PC-3 (cell line): ENCODE measurements around the gene SLC16A11. TPM values are rescaled to one million over a fixed set of nuclear protein-coding genes. Genes with fewer than 3 reads are reported as not detected.

Experiments
- ATAC-seq: fragments of 200-7000 bp; cut with Tn5 transposase; 2 replicates; pipeline ENCODE4 v1.9.1; 2020; ENCODE audit warnings: mild to moderate bottlenecking, moderate library complexity
- BruUV-seq: library from RNA; stranded (reverse); fragments of 400-500 nt; replicated peaks from 2 replicates; lab custom pipeline; 2021; lab: Mats Ljungman, UMichigan
- CTCF ChIA-PET: fragments of 300-600 bp; sonication (Branson Sonifier 250); formaldehyde crosslinking; loops from one replicate; lab custom pipeline; 2022; ENCODE audit warnings: antibody characterized with exemption; lab: Charles Lee
- POLR2A ChIA-PET: fragments of 300-600 bp; sonication (Branson Sonifier 250); formaldehyde crosslinking; loops from one replicate; lab custom pipeline; 2022; ENCODE audit warnings: antibody characterized with exemption; ENCODE audit not compliant: unreplicated experiment; lab: Charles Lee
- DNase-seq: peaks from one replicate; pipeline ENCODE4 v3.0.0-alpha.2; 2015
- H2AFZ ChIP-seq: fragments of 300-600 bp; sonication (generic); 2 replicates; pipeline ENCODE4 v1.6.0; 2016; ENCODE audit warnings: antibody characterized with exemption, low read length
- H3F3A ChIP-seq: fragments of 300-600 bp; sonication (generic); one replicate; pipeline ENCODE4 v1.6.0; 2017; ENCODE audit warnings: antibody characterized with exemption, low read length, control low read depth, mild to moderate bottlenecking; ENCODE audit not compliant: unreplicated experiment
- H3K27ac ChIP-seq: fragments of 300-600 bp; sonication (generic); 2 replicates; pipeline ENCODE4 v1.5.1; 2016; ENCODE audit warnings: mild to moderate bottlenecking, low read length
- H3K27me3 ChIP-seq: fragments of 300-600 bp; sonication (generic); 2 replicates; pipeline ENCODE4 v1.6.1; 2016; ENCODE audit warnings: low read length, mixed read lengths
- H3K36me3 ChIP-seq: fragments of 300-600 bp; sonication (generic); 2 replicates; pipeline ENCODE4 v1.6.1; 2016; ENCODE audit warnings: low read depth, mixed run types, low read length, mixed read lengths
- H3K4me1 ChIP-seq: fragments of 300-600 bp; sonication (generic); 2 replicates; pipeline ENCODE4 v1.5.1; 2016; ENCODE audit warnings: low read length; ENCODE audit not compliant: insufficient read depth
- H3K4me2 ChIP-seq: fragments of 300-600 bp; sonication (generic); 2 replicates; pipeline ENCODE4 v1.6.0; 2016; ENCODE audit warnings: low read length
- H3K4me3 ChIP-seq: fragments of 300-600 bp; sonication (generic); 2 replicates; pipeline ENCODE4 v1.5.1; 2016; ENCODE audit warnings: mild to moderate bottlenecking, low read length, mixed read lengths
- H3K79me2 ChIP-seq: fragments of 300-600 bp; sonication (generic); 2 replicates; pipeline ENCODE4 v1.6.1; 2017; ENCODE audit warnings: low read length, mixed read lengths
- H3K9ac ChIP-seq: fragments of 300-600 bp; sonication (generic); 2 replicates; pipeline ENCODE4 v1.6.0; 2016; ENCODE audit warnings: mild to moderate bottlenecking, low read length
- H3K9me2 ChIP-seq: fragments of 300-600 bp; sonication (generic); replicated peaks from 2 replicates; pipeline ENCODE4 v1.6.1; 2016; ENCODE audit warnings: mixed run types, low read length, mixed read lengths
- H3K9me3 ChIP-seq: fragments of 300-600 bp; sonication (generic); 2 replicates; pipeline ENCODE4 v1.6.1; 2016; ENCODE audit warnings: low read length, mixed read lengths
- H4K20me1 ChIP-seq: fragments of 300-600 bp; sonication (generic); 2 replicates; pipeline ENCODE4 v1.6.1; 2016; ENCODE audit warnings: low read length, mixed read lengths
- EZH2 ChIP-seq: fragments of 300-600 bp; sonication (generic); IDR thresholded peaks from one replicate; pipeline ENCODE4 v1.6.1; 2017; ENCODE audit warnings: antibody characterized with exemption, mild to moderate bottlenecking, low read length; ENCODE audit not compliant: unreplicated experiment
- EZH2phosphoT487 ChIP-seq: fragments of 300-600 bp; sonication (generic); IDR thresholded peaks from 2 replicates; pipeline ENCODE4 v1.6.1; 2018; ENCODE audit warnings: mild to moderate bottlenecking, antibody characterized with exemption, low read length, borderline replicate concordance
- intact Hi-C: fragments of 100-400 bp; cut with micrococcal nuclease; formaldehyde crosslinking; loops from 2 replicates; pipeline ENCODE4 v1.9.0; 2023
- total RNA-seq: library from RNA; depleted of rRNA; stranded (reverse); fragments of >200 nt; gene quantifications from 2 replicates; pipeline ENCODE4 v1.2.3, GENCODE V29; 2014
- TF ChIP-seq, protein P1 (sequence below): fragments of 300-600 bp; sonication (generic); conservative IDR thresholded peaks from 2 replicates; pipeline ENCODE4 v1.5.1; 2017; ENCODE audit warnings: antibody characterized with exemption, low read depth, mild to moderate bottlenecking, low read length

Gene SLC16A11
- total RNA-seq, 1 experiment from 2014 or later: not detected

- no peaks in the 10 kb centered on the region for H3K4me1 ChIP-seq
- intact Hi-C loops: no loop called here
- no peak overlapping the region for H3K4me2 ChIP-seq
- no peaks in the 10 kb centered on the region for H3K36me3 ChIP-seq
- ChIA-PET CTCF (no interaction called here), POLR2A (no interaction called here)
- no peaks in the 10 kb centered on the region for H3K27me3 ChIP-seq
- H3K9ac ChIP-seq: no peak overlapping the region
- no peaks in the 10 kb centered on the region for H4K20me1 ChIP-seq
- ATAC-seq (no peak), DNase-seq (no peak)
- H2AFZ ChIP-seq: no peak overlapping the region
- no peaks in the 10 kb centered on the region for H3F3A ChIP-seq
- H3K9me2 ChIP-seq: no peaks in the 10 kb centered on the region
- no peaks in the 10 kb centered on the region for H3K9me3 ChIP-seq
- BruUV-seq: no TSS peak
- H3K4me3 ChIP-seq: no peak overlapping the region
- H3K79me2 ChIP-seq: no peaks in the 10 kb centered on the region
- no peak overlapping the region for H3K27ac ChIP-seq
- TF ChIP-seq EZH2 (no peak), EZH2phosphoT487 (no peak)
- TF ChIP-seq, protein P1, sequence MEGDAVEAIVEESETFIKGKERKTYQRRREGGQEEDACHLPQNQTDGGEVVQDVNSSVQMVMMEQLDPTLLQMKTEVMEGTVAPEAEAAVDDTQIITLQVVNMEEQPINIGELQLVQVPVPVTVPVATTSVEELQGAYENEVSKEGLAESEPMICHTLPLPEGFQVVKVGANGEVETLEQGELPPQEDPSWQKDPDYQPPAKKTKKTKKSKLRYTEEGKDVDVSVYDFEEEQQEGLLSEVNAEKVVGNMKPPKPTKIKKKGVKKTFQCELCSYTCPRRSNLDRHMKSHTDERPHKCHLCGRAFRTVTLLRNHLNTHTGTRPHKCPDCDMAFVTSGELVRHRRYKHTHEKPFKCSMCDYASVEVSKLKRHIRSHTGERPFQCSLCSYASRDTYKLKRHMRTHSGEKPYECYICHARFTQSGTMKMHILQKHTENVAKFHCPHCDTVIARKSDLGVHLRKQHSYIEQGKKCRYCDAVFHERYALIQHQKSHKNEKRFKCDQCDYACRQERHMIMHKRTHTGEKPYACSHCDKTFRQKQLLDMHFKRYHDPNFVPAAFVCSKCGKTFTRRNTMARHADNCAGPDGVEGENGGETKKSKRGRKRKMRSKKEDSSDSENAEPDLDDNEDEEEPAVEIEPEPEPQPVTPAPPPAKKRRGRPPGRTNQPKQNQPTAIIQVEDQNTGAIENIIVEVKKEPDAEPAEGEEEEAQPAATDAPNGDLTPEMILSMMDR: no peak
Observed at GRCh38 chr17:7029659-7030058, 14.2 kb downstream of the SLC16A11 start.

DNA sequence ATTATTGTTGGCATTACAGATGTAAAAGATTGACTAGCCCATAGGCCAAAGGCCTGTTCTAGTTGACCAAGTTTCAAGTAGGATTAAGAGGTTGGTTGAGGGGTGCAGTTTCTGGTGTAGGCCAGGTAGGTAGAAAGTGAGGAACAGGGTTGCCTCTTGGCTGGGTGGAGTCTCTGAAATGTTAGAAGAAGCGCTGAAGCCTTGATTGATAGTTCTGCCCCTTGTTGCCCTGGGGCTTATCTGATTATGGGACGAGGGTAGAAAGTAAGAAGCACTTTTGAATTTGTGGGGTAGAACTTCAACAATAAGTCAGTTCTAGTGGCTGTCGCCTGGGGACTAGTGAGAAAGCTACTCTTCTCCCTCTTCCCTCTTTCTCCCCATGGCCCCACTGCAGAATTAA, 14.8 kb downstream of the SLC16A11 start:
- TF ChIP-seq EZH2phosphoT487 (no peak), EZH2 (no peak)
- TF ChIP-seq, protein P1: no peak
- no peaks in the 10 kb centered on the region for H3K9me2 ChIP-seq
- no TSS peak for BruUV-seq
- no peak for DNase-seq
- no peak for ATAC-seq
- H4K20me1 ChIP-seq: no peaks in the 10 kb centered on the region
- H3K4me3 ChIP-seq: no peak overlapping the region
- H3K27ac ChIP-seq: no peak overlapping the region
- H3K4me2 ChIP-seq: no peak overlapping the region
- CTCF ChIA-PET: no interaction called here
- POLR2A ChIA-PET: no interaction called here
- no peaks in the 10 kb centered on the region for H3K79me2 ChIP-seq
- no peaks in the 10 kb centered on the region for H3K4me1 ChIP-seq
- no peaks in the 10 kb centered on the region for H3K27me3 ChIP-seq
- no peak overlapping the region for H3K9ac ChIP-seq
- H3F3A ChIP-seq: no peaks in the 10 kb centered on the region
- no peaks in the 10 kb centered on the region for H3K9me3 ChIP-seq
- intact Hi-C loops: no loop called here
- H2AFZ ChIP-seq: no peak overlapping the region
- H3K36me3 ChIP-seq: no peaks in the 10 kb centered on the region

- Histone ChIP-seq H3K79me2 (no peaks in the 10 kb centered on the region), H2AFZ (no peak overlapping the region), H3K9me3 (no peaks in the 10 kb centered on the region), H3K9me2 (no peaks in the 10 kb centered on the region), H4K20me1 (no peaks in the 10 kb centered on the region), H3K27ac (no peak overlapping the region), H3K4me2 (no peak overlapping the region), H3K27me3 (no peaks in the 10 kb centered on the region), H3K4me1 (no peaks in the 10 kb centered on the region), H3K4me3 (no peak overlapping the region), H3K9ac (no peak overlapping the region), H3F3A (no peaks in the 10 kb centered on the region), H3K36me3 (no peaks in the 10 kb centered on the region)
- CTCF ChIA-PET: no interaction called here
- BruUV-seq: no TSS peak
- no peak for ATAC-seq
- POLR2A ChIA-PET: no interaction called here
- no peak for DNase-seq
- no peak for TF ChIP-seq EZH2phosphoT487
- no peak for TF ChIP-seq EZH2
- intact Hi-C loops: no loop called here
Observed at GRCh38 chr17:7027335-7027734, 16.6 kb downstream of the SLC16A11 start.
